ENCODE measurements around the gene AK3.
A peak's percentile ranks its signal among the peaks of the same experiment; 100 is the strongest.

AK3 gene

DNA sequence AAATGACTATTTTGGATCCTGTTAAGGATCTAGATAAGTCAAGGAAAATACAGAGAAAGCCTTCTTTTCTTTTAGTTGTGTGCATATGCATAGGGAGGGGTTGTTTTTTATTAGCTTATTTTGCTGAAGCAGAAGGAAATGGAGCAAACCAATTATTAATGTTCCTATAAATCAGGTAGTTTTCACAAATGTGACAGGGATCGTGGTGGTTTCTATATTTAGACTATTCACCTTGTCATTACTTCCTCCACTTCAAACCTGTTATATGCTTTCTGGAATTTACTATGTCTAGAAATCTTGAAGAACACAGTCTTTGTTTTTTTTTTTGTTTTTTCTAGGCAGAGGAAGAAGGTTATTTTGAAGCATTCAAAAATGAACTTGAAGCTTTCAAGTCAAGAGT lies 39.5 kb downstream of the AK3 start:
- no peak for DNase-seq

DNA sequence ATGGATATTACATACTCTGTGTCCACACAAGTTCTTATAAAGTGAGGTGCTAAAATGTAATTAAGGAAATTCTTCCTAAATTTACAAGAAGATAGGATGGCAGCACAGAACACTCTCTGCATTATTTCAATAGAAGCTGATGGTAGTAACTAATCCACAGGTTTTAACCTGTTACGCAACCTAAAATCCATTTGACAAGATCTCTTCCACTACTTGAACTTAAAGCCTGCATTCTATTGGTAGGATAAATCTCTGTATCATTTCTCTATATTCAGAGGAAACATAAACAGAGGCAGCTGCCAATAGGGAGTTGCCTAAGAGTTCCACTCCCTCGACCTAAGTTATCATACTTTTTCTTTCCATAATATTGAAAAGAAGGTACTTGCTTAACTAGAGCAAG lies 40.1 kb downstream of the AK3 start:
- no peak for DNase-seq

DNA sequence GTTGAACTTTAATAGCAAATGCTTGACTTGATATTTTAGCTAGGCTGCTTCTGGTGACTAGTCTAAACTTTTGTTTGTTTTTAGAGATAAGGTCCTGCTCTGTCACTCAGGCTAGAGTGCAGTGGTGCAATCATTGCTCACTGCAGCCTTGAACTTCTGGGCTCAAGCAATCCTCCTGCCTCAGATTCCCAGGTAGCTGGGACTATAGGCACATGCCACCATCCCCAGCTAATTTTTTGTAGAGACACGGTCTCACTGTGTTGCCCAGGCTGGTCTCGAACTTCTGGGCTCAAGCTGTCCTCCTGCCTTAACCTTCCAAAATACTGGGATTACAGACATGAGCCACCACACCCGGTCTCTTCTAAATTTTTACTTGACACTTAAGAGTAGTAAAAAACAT lies 40.9 kb downstream of the AK3 start:
- DNase-seq, result no peak

DNA sequence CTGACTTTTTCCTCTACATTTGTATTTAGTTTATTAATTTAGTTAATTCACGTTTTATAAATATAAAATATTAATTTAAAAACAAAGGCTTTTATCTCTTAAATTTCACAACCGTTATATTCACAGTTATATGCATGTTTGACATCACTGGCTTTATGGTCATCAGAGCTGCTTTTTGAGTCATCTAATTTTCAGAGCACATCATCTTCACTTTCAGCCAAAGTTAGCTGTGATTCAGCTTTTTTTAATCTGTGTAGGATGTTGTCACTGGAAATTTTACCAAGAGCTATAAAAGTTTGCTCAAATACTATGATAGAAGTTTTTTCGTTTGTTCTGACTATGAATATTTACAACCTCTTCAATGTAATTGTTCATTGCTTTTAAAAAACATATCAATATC lies 49.2 kb downstream of the AK3 start:
- DNase-seq, result no peak

DNA sequence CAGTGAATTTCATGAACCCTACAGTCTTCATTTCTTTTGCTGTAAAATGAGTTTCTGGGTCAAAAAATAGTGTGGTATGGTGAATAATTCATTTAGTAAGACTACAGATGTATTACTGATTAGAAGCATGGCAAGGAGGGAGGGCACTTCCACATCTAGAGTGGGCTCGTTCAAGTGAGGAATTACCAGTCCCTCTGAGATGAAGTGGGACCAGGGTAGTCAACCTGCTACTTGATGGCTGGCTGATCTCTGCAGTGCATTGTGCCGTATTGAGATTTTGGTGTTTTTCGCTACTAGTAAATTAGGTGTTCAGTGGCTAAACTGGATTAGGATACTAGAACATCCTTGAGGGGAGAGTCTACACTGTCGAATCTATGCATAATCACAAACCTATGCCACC lies 50.9 kb downstream of the AK3 start:
- no peak for DNase-seq

DNA sequence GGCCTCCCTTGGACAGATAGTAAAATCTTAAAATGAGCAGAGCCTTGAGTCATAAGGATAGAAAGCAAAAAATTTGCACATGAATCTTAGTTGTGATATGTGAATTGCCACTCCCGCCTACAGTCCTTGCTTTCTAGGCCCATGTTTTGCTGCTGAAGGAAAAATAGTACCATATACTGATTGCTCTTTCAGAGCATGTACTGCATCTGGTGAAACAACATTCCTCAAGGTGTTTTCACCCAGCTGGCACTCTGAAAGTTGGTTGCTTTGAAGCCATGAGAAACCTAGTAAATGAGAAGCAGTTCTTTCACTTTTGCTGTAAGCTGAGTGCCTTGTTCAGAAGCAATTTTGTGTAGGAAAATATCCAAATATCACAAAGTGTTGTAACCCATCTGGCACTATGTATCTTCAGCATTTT lies 51.3 kb downstream of the AK3 start:
- no peak for DNase-seq

DNA sequence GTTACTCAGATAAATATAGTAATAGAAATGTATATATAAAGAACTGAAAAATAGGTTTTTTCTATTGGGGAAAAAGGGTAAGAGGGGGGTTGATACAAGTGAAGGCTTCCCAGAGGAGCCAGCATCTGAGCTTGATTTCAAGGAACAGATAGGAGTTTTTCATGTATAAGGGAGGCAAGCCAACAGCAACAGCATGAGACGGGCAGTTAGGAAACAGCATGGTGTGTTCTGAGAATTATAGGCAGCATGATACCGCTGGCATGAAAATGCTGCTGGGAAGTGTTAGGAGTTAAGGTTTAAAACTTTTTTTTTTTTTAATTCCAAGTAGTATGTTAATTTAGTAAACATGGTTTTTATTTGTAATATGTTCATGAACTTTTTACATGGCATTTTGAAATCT lies 52.0 kb downstream of the AK3 start:
- DNase-seq, result no peak

DNA sequence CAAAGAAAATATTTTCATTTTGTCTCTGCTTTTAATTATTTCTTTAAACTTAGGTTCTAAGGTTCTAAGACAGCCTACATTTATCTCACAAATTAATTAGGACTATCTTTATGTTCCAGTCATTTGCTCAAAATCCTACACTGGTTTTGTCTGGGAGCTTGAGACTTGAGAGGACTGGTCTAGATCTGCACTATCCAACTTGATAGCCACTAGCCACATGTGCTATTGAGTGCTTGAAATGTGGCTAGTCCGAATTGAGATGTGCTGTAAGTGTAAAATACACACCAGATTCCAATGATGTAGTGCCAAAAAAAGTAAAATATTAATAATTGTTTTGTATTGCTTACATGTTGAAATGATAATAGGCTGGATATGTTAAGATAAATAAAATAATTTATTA lies 54.4 kb downstream of the AK3 start:
- no peak for DNase-seq

DNA sequence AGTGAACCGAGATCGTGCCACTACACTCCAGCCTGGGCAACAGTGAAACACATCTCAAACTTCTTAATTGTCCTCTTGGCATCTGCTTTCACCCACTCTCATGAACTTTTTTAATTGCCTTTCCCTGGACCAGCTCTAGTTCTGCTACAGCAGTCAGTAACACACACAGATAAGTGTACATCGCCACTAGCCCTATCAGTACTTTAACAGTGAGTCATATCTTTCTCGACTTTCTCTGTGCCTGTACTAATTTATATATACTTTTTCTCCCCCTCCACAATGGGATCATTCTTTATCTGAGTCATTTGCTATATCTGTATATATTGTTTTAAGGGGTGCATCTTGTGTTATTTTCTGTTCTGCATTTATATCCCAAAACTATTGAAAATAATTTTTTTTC lies 54.9 kb downstream of the AK3 start:
- DNase-seq, result no peak

DNA sequence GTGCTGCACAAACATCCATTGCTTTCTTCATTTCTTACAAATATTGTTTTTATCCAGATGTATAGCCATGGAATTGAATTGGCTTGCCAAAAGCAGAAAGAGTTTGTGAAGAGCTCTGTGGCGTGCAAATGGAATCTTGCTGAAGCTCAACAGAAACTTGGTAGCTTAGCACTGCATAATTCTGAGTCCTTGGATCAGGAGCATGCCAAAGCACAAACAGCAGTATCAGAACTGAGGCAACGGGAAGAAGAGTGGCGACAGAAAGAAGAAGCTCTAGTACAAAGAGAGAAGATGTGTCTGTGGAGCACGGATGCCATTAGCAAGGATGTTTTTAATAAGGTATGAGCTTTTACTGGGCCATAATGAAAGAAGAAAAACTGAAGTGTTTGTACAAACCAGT lies 56.2 kb downstream of the AK3 start:
- DNase-seq, result no peak

DNA sequence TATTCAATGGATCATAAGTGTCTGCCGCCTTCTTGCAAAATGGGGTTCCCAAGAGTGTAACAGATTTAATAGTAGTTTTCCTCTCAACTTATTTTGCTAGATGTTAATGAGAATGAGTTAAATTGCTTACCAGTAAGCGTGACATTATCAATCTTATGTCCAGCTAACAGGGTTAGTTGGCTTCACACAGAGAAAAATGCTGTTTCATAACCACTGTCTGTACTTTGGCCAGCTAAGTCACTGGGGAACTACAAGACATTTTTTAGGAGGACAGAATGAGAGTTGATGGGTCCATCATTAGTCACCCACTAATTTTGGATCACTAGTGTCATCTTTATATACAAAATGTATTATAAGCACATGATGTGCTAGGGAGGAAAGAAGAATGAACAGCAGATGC lies 60.3 kb downstream of the AK3 start:
- no peak for DNase-seq

DNA sequence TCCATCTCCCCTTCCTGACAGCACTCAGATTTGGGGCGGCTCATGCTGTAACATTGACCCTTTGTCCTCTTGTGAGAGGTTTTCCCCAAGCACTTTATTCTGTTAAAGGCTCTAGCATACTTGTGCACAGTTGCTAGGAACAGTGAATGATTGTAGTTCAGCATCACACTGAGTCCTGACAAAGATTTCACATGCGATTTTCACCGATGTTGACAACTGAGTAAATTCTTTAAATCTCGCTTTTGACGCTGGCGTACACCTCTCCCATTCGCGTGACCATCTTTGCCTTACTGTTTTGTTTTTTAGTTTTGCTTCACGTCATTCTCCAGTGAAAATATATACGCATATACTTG lies 60.9 kb downstream of the AK3 start:
- DNase-seq, result no peak

DNA sequence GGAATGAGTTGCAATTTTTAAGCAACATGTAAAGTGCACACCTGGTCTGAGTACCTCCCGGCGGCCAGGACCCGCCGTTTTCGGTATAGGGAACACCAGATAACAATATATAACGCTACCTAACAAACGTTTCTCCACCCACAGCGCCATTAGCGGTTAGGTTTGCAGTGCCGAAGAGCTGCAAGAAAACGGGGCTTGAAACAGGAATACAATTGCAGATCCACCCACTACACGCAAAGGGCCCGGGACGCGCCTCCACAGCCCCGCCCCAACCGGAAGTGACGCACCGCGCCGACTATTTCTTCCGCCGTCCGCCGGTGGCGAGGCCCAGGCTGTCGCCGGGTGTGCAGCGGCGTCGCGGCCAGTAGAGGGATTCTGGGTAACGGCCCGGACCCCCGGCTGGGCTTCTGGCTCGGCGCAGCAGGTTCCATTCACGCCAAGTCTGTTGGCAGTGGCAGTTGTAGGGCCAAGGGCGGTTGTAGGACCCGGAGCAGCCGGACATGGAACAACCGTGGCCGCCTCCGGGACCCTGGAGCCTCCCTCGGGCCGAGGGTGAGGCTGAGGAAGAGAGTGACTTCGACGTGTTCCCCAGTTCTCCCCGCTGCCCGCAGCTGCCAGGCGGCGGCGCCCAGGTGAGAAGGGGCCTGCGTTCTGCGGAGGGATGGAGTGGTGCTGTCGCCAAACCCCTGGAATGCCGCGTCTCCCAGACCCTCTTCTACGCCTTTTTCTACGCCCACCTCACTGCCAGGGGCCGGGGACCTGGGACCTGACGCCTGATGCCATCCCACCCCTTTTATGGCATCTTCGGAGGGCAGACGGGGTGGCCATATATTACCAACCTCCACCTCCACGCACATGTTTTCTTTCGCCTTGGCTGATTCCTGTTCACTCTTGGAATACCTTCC lies 61.5 kb downstream of the AK3 start, which contains the start of gene CDC37L1:
Gene CDC37L1 (plus strand): TSS at position 302 of the 905 bp plus-strand sequence. CDS start 199 bp downstream, at position 501.
- DNase-seq, result peak; percentile 98

DNA sequence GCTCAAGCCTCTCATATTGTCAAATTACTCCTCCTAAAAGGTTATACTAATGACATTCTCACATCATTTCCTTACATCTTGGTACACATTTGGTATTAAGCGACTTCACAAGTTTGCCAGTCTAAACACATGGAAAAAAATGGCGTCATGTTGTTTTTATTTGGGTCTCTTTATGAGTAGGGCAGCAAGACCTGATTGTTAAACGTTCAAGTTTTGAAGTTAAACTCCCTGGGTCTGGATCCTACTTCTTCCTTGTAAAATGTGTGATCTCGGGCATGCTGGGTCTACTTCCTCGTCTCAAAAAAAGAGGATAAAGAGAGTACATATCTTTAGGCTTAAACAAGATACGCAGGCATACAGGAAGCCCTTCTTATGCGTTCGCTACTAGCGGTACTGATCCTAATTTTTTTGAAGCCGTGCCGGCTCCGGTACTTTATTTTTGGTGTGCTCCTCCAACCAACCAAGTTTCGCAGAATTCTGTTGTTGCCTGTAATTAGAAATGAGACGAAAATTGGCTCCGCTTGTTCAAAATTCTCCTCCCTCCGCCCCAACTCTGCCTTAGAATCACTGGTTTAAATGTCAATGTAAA lies 62.2 kb downstream of the AK3 start:
- DNase-seq, result no peak

DNA sequence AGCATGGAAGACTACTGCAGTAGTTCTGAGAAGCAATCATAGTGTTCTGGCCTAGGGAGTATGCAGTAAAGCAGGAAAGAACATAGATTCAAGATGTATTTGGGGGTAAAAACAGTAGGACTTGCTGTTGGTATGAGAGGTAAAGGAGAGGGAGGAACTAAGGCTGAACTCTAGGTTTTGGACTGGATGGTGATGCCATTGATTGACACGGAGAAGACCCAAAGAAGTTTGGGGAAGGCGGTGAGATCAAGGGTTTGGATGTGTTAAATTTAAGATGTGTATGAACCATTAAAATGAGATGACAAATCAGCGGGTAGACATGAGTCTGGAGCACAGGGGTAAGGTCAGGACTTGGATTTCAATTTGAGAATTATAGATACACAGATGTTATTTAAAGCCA lies 63.6 kb downstream of the AK3 start:
- DNase-seq, result no peak

DNA sequence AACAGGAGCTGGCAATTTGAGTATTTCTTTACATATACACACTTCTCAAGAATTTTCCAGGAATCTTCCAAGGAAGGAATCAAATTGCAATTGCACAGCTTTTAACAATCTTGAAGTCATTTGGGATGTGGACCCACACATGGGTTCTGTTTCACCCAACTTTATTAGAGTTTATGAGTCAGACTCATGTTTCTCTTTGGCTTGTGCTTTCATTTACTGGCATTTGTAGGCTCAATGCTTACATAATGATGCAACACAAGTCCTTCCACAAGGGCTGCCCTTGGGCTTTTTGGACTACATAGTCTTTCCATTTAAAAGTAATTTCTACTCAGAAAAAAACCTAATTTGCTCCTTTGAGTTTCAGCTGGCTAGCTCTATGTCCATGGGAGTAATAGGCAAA lies 66.2 kb downstream of the AK3 start:
- DNase-seq, result no peak

DNA sequence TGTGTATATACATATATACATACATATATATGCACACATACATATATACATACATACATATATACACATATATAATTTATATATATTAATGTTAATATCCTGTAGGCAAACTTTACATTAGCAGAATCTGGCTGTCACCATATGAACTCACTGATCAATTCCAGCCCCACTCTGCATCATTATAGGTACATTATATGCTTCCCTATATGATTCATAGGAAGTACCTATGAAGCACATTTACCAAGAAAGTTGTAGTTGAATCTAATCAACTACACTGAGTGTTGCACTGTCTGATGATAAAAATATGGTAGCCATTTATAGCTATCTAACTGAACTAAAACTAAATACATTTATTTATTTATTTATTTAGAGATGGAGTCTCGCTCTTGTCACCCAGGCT lies 69.3 kb downstream of the AK3 start:
- no peak for DNase-seq

DNA sequence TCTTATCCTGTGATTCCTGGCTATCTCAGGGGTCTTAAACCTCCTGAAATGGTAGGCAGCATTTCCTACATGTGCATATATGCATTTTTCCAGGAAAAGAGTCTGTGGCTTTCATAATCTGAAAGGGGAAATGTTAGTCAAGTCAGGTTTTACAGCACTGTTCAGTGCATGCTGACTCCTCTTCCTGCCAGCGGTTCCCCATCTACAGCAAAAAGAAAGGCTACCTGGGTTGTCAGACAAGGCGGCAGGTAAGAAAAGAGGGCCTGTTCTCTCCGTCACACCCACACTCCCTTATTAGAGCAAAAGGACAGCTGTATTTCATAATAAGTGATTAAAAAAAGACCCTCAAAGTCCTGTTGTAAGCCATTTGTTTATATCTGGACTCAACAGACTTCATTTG lies 70.4 kb downstream of the AK3 start:
- no peak for DNase-seq

DNA sequence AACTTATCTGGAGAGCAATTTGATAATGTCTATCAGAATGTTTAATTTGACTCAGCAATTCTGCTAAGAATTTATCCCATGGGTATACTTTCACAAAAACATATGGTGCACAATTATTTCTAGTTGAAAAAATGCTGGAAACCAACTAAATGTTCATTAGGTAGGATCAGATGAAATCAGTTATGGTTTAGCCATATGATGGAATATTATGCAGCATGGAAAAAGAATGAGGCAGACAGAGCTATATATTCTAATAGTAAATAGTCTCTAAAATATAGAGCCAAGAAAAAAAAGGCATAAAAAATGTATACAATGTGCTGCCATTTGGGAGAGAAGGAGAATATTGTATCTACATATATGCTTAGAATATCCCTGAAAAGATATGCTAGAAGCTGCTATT lies 71.1 kb downstream of the AK3 start:
- no peak for DNase-seq

DNA sequence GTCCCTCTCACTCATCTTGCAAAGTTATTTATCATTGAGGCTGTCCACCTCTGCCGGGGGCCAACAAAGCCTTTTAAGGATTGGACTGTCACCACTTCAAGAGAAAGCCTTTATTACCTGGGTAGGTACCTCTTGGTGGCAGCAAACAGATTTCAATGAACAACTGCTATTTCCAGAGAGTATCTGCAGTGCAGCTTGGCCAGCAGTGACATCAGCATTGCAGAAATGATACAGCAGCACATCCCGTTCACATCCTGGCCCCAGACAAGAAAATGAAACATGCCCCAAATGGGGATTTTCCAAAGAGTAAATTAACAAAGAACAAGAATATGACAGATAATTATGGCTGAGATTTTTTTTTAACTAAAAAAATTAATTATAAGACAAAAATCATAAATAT lies 72.4 kb downstream of the AK3 start:
- no peak for DNase-seq

DNA sequence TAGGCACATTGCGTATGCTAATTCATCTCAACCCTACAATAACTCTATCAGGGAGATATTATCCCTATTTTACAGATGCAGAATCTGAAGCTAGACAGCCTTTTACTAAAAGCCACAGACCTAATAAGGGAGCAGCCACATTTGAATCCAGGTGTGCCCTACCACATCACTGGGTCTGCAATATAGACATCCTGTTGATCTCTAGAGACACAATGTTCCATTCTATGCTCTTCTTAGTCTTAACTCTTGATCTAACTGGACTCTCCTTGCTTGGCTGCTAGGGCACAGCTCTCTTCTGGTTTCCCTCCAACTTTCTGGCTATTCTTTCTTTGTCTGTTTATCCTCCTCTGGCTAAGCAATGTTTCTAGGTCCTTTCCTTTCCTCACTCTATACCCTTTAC lies 73.3 kb downstream of the AK3 start:
- peak; percentile 41 for DNase-seq

DNA sequence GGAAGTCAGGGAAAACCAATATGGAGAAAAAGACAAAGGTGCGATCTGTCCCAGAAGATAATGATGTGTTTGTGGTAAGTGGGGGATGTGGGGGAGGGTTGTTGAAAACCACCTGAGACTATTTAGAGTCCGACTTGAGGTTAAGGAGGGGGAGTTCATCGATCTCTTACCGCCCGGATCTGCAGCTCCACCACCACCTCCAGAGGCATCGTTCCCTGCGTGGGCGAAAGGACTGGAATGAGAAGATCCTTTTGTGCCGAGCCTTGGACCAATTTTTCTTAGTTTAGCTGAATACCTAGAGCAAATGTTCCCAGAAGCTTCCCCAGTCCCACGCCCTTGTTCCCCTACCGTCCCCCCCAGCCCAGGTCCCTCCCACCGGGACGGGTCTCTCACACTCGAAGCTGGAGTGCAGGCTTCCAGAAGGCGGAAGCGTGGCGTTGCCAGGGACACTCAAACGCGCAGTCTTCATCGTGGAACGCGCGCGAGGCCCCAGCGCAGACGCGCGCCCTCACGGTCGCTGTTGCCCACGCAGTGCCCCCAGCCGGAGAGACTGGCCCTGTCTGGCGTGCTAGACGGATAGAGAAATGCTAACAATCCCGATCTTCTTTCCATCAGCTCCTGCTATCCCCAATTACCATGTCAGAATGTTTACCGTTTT lies 74.8 kb downstream of the AK3 start, which contains the start of gene SPATA6L:
Gene SPATA6L (minus strand): TSS at position 439 of the 658 bp plus-strand sequence. CDS start 230 bp downstream, at position 209.
- DNase-seq, result peak; percentile 22

DNA sequence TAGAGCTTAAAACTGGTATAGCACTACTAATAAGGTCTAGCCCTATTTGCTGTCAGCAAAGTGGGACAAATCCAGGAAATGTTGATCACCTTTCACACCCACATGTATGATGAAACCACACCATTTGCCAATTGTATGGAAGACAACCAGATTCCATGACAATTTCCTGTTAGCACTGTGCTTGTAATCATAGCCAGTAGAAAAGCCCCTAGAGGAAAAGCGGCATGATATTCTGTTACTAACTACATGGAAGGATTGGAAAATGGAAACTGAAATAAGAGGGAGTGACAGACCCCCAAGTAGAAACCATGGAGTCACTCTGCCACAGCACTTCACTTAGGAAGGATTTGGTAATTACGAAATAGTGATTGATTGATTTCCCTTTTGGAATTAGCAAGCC lies 75.6 kb downstream of the AK3 start:
- DNase-seq, result no peak

DNA sequence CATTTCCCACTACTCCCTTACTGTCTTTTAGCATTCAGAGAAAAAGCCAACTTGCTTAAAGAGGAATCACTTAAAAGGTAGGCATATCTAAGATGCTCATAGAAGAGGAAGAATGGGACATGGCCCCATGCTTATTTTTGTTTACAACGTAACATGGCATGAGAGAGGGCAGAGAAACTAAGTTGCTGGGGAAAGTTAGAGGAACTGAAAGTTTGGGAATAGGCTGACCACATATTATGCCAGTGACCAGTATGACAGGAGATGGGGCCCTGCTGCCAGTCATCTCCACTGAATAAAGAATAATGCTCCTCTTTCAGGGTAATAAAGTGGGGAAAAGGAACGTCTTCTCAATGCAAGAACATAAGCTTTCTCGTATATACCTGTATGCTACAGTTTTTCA lies 77.0 kb downstream of the AK3 start:
- no peak for DNase-seq
